ENCODE data around the gene CMAS.
"Not testable (repeated sequence)": the region's sequence is repeated elsewhere in the genome, so short reads cannot be mapped to it uniquely, and the experiment has no call there.

Gene CMAS

GRCh38 chr12:22082190-22082701 is 36.2 kb downstream of the CMAS start:
- no peaks in the 10 kb centered on the region for H3K4me1 ChIP-seq (ENCODE audit: control insufficient read depth in 1 of 2, insufficient read depth in 2 of 2, low read length in 2 of 2)
- H3K27me3 ChIP-seq (ENCODE audit: low read depth, low read length): no peaks in the 10 kb centered on the region
- no peak overlapping the region for H3K27ac ChIP-seq (ENCODE audit: low read length)
- no peaks in the 10 kb centered on the region for H3K36me3 ChIP-seq (ENCODE audit: control insufficient read depth in 1 of 2, insufficient read depth in 2 of 2, low read length in 2 of 2)
- no peaks in the 10 kb centered on the region for H3K9me3 ChIP-seq (ENCODE audit: control insufficient read depth in 1 of 2, low read length in 2 of 2)
- no peak overlapping the region for H3K4me3 ChIP-seq (ENCODE audit: low read depth in 1 of 2, low read length in 2 of 2)

GRCh38 chr12:22083167-22083566 is 37.1 kb downstream of the CMAS start:
- H3K4me3 ChIP-seq (ENCODE audit: low read depth in 1 of 2, low read length in 2 of 2): no peak overlapping the region
- no peak overlapping the region for H3K27ac ChIP-seq (ENCODE audit: low read length)
- no peaks in the 10 kb centered on the region for H3K27me3 ChIP-seq (ENCODE audit: low read depth, low read length)
- no peaks in the 10 kb centered on the region for H3K36me3 ChIP-seq (ENCODE audit: control insufficient read depth in 1 of 2, insufficient read depth in 2 of 2, low read length in 2 of 2)
- H3K9me3 ChIP-seq (ENCODE audit: control insufficient read depth in 1 of 2, low read length in 2 of 2): no peaks in the 10 kb centered on the region
- H3K4me1 ChIP-seq (ENCODE audit: control insufficient read depth in 1 of 2, insufficient read depth in 2 of 2, low read length in 2 of 2): no peaks in the 10 kb centered on the region

- H3K36me3 ChIP-seq (ENCODE audit: control insufficient read depth in 1 of 2, insufficient read depth in 2 of 2, low read length in 2 of 2): no peaks in the 10 kb centered on the region
- H3K27me3 ChIP-seq (ENCODE audit: low read depth, low read length): no peaks in the 10 kb centered on the region
- H3K9me3 ChIP-seq (ENCODE audit: control insufficient read depth in 1 of 2, low read length in 2 of 2): no peaks in the 10 kb centered on the region
- H3K4me1 ChIP-seq (ENCODE audit: control insufficient read depth in 1 of 2, insufficient read depth in 2 of 2, low read length in 2 of 2): no peaks in the 10 kb centered on the region
- no peak overlapping the region for H3K4me3 ChIP-seq (ENCODE audit: low read depth in 1 of 2, low read length in 2 of 2)
- H3K27ac ChIP-seq (ENCODE audit: low read length): no peak overlapping the region
Measured at GRCh38 chr12:22084852-22085251, 38.8 kb downstream of the CMAS start.

GRCh38 chr12:22088886-22089285 is 42.9 kb downstream of the CMAS start:
- H3K36me3 ChIP-seq (ENCODE audit: control insufficient read depth in 1 of 2, insufficient read depth in 2 of 2, low read length in 2 of 2): no peaks in the 10 kb centered on the region
- no peaks in the 10 kb centered on the region for H3K4me1 ChIP-seq (ENCODE audit: control insufficient read depth in 1 of 2, insufficient read depth in 2 of 2, low read length in 2 of 2)
- no peaks in the 10 kb centered on the region for H3K9me3 ChIP-seq (ENCODE audit: control insufficient read depth in 1 of 2, low read length in 2 of 2)

GRCh38 chr12:22089486-22089885 is 43.5 kb downstream of the CMAS start:
- no peak overlapping the region for H3K27ac ChIP-seq (ENCODE audit: low read length)
- H3K4me3 ChIP-seq (ENCODE audit: low read depth in 1 of 2, low read length in 2 of 2): no peak overlapping the region
- H3K36me3 ChIP-seq (ENCODE audit: control insufficient read depth in 1 of 2, insufficient read depth in 2 of 2, low read length in 2 of 2): no peaks in the 10 kb centered on the region
- no peaks in the 10 kb centered on the region for H3K9me3 ChIP-seq (ENCODE audit: control insufficient read depth in 1 of 2, low read length in 2 of 2)
- no peaks in the 10 kb centered on the region for H3K4me1 ChIP-seq (ENCODE audit: control insufficient read depth in 1 of 2, insufficient read depth in 2 of 2, low read length in 2 of 2)
- H3K27me3 ChIP-seq (ENCODE audit: low read depth, low read length): no peaks in the 10 kb centered on the region

More at GRCh38 chr12:22088886-22089285, 42.9 kb downstream of the CMAS start:
- no peaks in the 10 kb centered on the region for H3K27me3 ChIP-seq (ENCODE audit: low read depth, low read length)
- H3K27ac ChIP-seq (ENCODE audit: low read length): no peak overlapping the region
- no peak overlapping the region for H3K4me3 ChIP-seq (ENCODE audit: low read depth in 1 of 2, low read length in 2 of 2)

GRCh38 chr12:22099062-22099461 is 53.0 kb downstream of the CMAS start:
- H3K27me3 ChIP-seq (ENCODE audit: low read depth, low read length); H3K9me3 ChIP-seq (ENCODE audit: control insufficient read depth in 1 of 2, low read length in 2 of 2); H3K4me3 ChIP-seq (ENCODE audit: low read depth in 1 of 2, low read length in 2 of 2); H3K27ac ChIP-seq (ENCODE audit: low read length); H3K36me3 ChIP-seq (ENCODE audit: control insufficient read depth in 1 of 2, insufficient read depth in 2 of 2, low read length in 2 of 2); H3K4me1 ChIP-seq (ENCODE audit: control insufficient read depth in 1 of 2, insufficient read depth in 2 of 2, low read length in 2 of 2): not testable (repeated sequence)

GRCh38 chr12:22100958-22101748 is 55.1 kb downstream of the CMAS start:
- H3K27ac ChIP-seq (ENCODE audit: low read length): no peak overlapping the region
- peaks cover 0 to 4% of the 10 kb centered on the region in 2 donors for H3K4me1 ChIP-seq (ENCODE audit: control insufficient read depth in 1 of 2, insufficient read depth in 2 of 2, low read length in 2 of 2)

GRCh38 chr12:22101749-22102243 is 55.8 kb downstream of the CMAS start:
- peaks cover 0 to 4% of the 10 kb centered on the region in 2 donors for H3K4me1 ChIP-seq (ENCODE audit: control insufficient read depth in 1 of 2, insufficient read depth in 2 of 2, low read length in 2 of 2)
- H3K4me3 ChIP-seq (ENCODE audit: low read depth in 1 of 2, low read length in 2 of 2): no peak overlapping the region
- H3K36me3 ChIP-seq (ENCODE audit: control insufficient read depth in 1 of 2, insufficient read depth in 2 of 2, low read length in 2 of 2): no peaks in the 10 kb centered on the region
- H3K27me3 ChIP-seq (ENCODE audit: low read depth, low read length): no peaks in the 10 kb centered on the region
- H3K9me3 ChIP-seq (ENCODE audit: control insufficient read depth in 1 of 2, low read length in 2 of 2): no peaks in the 10 kb centered on the region
- H3K27ac ChIP-seq (ENCODE audit: low read length): no peak overlapping the region

More at GRCh38 chr12:22100958-22101748, 55.1 kb downstream of the CMAS start:
- no peaks in the 10 kb centered on the region for H3K36me3 ChIP-seq (ENCODE audit: control insufficient read depth in 1 of 2, insufficient read depth in 2 of 2, low read length in 2 of 2)
- no peaks in the 10 kb centered on the region for H3K9me3 ChIP-seq (ENCODE audit: control insufficient read depth in 1 of 2, low read length in 2 of 2)
- no peak overlapping the region for H3K4me3 ChIP-seq (ENCODE audit: low read depth in 1 of 2, low read length in 2 of 2)
- no peaks in the 10 kb centered on the region for H3K27me3 ChIP-seq (ENCODE audit: low read depth, low read length)

- Histone ChIP-seq H3K36me3 (ENCODE audit: control insufficient read depth in 1 of 2, insufficient read depth in 2 of 2, low read length in 2 of 2) (no peaks in the 10 kb centered on the region), H3K27ac (ENCODE audit: low read length) (no peak overlapping the region), H3K4me3 (ENCODE audit: low read depth in 1 of 2, low read length in 2 of 2) (no peak overlapping the region), H3K4me1 (ENCODE audit: control insufficient read depth in 1 of 2, insufficient read depth in 2 of 2, low read length in 2 of 2) (peaks cover 0 to 4% of the 10 kb centered on the region in 2 donors), H3K27me3 (ENCODE audit: low read depth, low read length) (no peaks in the 10 kb centered on the region), H3K9me3 (ENCODE audit: control insufficient read depth in 1 of 2, low read length in 2 of 2) (no peaks in the 10 kb centered on the region)
Measured at GRCh38 chr12:22103418-22103817, 57.4 kb downstream of the CMAS start.

- Histone ChIP-seq H3K9me3 (ENCODE audit: control insufficient read depth in 1 of 2, low read length in 2 of 2) (no peaks in the 10 kb centered on the region), H3K27me3 (ENCODE audit: low read depth, low read length) (no peaks in the 10 kb centered on the region), H3K36me3 (ENCODE audit: control insufficient read depth in 1 of 2, insufficient read depth in 2 of 2, low read length in 2 of 2) (no peaks in the 10 kb centered on the region), H3K4me1 (ENCODE audit: control insufficient read depth in 1 of 2, insufficient read depth in 2 of 2, low read length in 2 of 2) (peaks cover 0 to 4% of the 10 kb centered on the region in 2 donors), H3K4me3 (ENCODE audit: low read depth in 1 of 2, low read length in 2 of 2) (no peak overlapping the region), H3K27ac (ENCODE audit: low read length) (no peak overlapping the region)
Measured at GRCh38 chr12:22105542-22105941, 59.5 kb downstream of the CMAS start.

- Histone ChIP-seq H3K4me3 (ENCODE audit: low read depth in 1 of 2, low read length in 2 of 2) (no peak overlapping the region), H3K27me3 (ENCODE audit: low read depth, low read length) (no peaks in the 10 kb centered on the region), H3K9me3 (ENCODE audit: control insufficient read depth in 1 of 2, low read length in 2 of 2) (no peaks in the 10 kb centered on the region), H3K27ac (ENCODE audit: low read length) (no peak overlapping the region), H3K4me1 (ENCODE audit: control insufficient read depth in 1 of 2, insufficient read depth in 2 of 2, low read length in 2 of 2) (no peaks in the 10 kb centered on the region), H3K36me3 (ENCODE audit: control insufficient read depth in 1 of 2, insufficient read depth in 2 of 2, low read length in 2 of 2) (no peaks in the 10 kb centered on the region)
Measured at GRCh38 chr12:22110176-22110575, 64.2 kb downstream of the CMAS start.
